ENCODE results near the gene HOXB1. TPM values are rescaled to one million over a fixed set of nuclear protein-coding genes. Genes with fewer than 3 reads are reported as not detected.

HOXB1 gene
- total and polyA plus RNA-seq, 2 of the 13 experiments (the other 11 are each of a cell fraction or from before 2014, with no cell fraction given) = not detected

- Histone ChIP-seq H3K27me3 (ENCODE audit: control insufficient read depth in 1 of 2, insufficient read depth in 2 of 2, low read length in 2 of 2) (peaks cover 30 to 97% of the 10 kb centered on the region in 2 experiments), H3K4me1 (ENCODE audit: insufficient read depth, low read length) (no peaks in the 10 kb centered on the region), H3K79me2 (ENCODE audit: insufficient read depth, low read length) (no peaks in the 10 kb centered on the region), H3K4me3 (replicated peaks in 1 of 3; ENCODE audit: insufficient read depth in 1 of 3, low read depth in 2 of 3, low read length in 3 of 3) (no peak overlapping the region), H3K36me3 (replicated peaks in 1 of 2; ENCODE audit: control insufficient read depth in 1 of 2, insufficient read depth in 2 of 2, low read length in 2 of 2) (no peaks in the 10 kb centered on the region), H3K9me3 (ENCODE audit: low read length) (no peaks in the 10 kb centered on the region), H3K4me2 (ENCODE audit: low read depth, low read length) (no peak overlapping the region), H4K20me1 (ENCODE audit: insufficient read depth, low read length) (0 out of 2 replicates have a peak, but pooled peaks cover 4% of the 10 kb centered on the region), H3K9ac (ENCODE audit: insufficient read depth, low read depth, low read length) (no peak overlapping the region), H3K27ac (ENCODE audit: extremely low read length, insufficient read depth, low read length) (no peak overlapping the region), H2AFZ (ENCODE audit: low read length) (no peak overlapping the region)
- 0% methylated on average over 1 of the region's 1 CpG for WGBS (ENCODE audit: low lambda C conversion rate)
- intact Hi-C loops (cut with micrococcal nuclease; ENCODE audit: unreplicated experiment) = no loop called here
- TF ChIP-seq HMGA1 (CRISPR knock-in tag; conservative IDR thresholded peaks at IDR 0.05) (no peak), NR2C2 (CRISPR knock-in tag; IDR thresholded peaks at IDR 0.05; ENCODE audit: borderline replicate concordance) (no peak), MBD4 (IDR thresholded peaks at IDR 0.05; ENCODE audit: borderline replicate concordance, low read length) (no peak), LRRFIP1 (CRISPR knock-in tag; conservative IDR thresholded peaks at IDR 0.05) (no peak), ZNF230 (CRISPR knock-in tag; IDR thresholded peaks at IDR 0.05) (no peak), ZNF644 (CRISPR knock-in tag; IDR thresholded peaks at IDR 0.05; ENCODE audit: low read depth) (no peak), ZNF3 (CRISPR knock-in tag; IDR thresholded peaks at IDR 0.05) (no peak), PPARG (CRISPR knock-in tag; conservative IDR thresholded peaks at IDR 0.05) (no peak), SMC3 (IDR thresholded peaks at IDR 0.05; ENCODE audit: low read length) (no peak), MIXL1 (CRISPR knock-in tag; IDR thresholded peaks at IDR 0.05) (no peak), ZNF275 (CRISPR knock-in tag; IDR thresholded peaks at IDR 0.05; ENCODE audit: borderline replicate concordance) (no peak), RELA (CRISPR knock-in tag; IDR thresholded peaks at IDR 0.05) (no peak), ATF2 (CRISPR knock-in tag; IDR thresholded peaks at IDR 0.05) (no peak), THAP9 (CRISPR knock-in tag; IDR thresholded peaks at IDR 0.05; ENCODE audit: borderline replicate concordance) (no peak), BCL6 (CRISPR knock-in tag; IDR thresholded peaks at IDR 0.05) (no peak), ZNF883 (CRISPR knock-in tag; IDR thresholded peaks at IDR 0.05; ENCODE audit: not compliant biosample characterization) (no peak), STAT5B (CRISPR knock-in tag; IDR thresholded peaks at IDR 0.05) (no peak), THYN1 (CRISPR knock-in tag; IDR thresholded peaks at IDR 0.05; ENCODE audit: borderline replicate concordance, low read depth) (no peak)
- ATAC-seq = no peak
- FAIRE-seq = no peak
- ChIA-PET CTCF (ENCODE audit: low intra/inter-chr PET ratio, low total read pairs) (no interaction called here), POLR2A (interaction anchor here (0.6 kb wide), 1 partner anchor 678 kb away, joined by 3 read pairs; no protein-coding TSS in a partner anchor)
- DNase-seq (ENCODE audit: low spot score) = no peak
- in situ Hi-C loops (cut with HindIII; ENCODE audit: extremely low pct_ligation_motif_present, low pct_unique_long_range_greater_than_20kb) = no loop called here
- no TSS peak for BruUV-seq (replicated peaks)
These were observed 41.1 kb upstream of the HOXB1 start for GRCh38 chr17:48571826-48572417.
